Measurements from ENCODE around the gene LRMDA.

LRMDA gene

DNA sequence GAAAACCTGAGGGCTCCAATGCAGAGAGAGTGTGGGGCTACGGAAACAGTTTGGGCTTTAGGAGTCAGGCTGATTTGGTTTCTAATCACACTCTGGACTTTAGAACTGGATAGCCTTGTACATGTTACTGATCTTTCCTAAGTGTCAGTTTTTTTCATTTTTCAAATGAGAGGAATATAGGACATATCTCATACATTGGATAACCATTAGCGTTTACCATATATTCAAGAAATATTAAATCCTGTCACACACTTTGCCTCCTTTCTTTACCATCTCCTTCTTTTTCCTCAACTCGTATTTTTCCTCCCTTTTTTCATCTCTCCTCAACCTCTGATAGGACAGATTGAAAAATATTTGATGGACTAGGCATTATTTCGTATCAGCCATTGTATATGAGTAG, 885.7 kb downstream of the LRMDA start:
- Histone ChIP-seq H3K4me1 (ENCODE audit: control insufficient read depth, insufficient read depth, low read length) (no peaks in the 10 kb centered on the region), H3K9me3 (ENCODE audit: control insufficient read depth, insufficient read depth, low read depth, low read length) (no peaks in the 10 kb centered on the region), H3K36me3 (ENCODE audit: control insufficient read depth in 2 of 2, insufficient read depth in 1 of 2, low read length in 2 of 2) (no peaks in the 10 kb centered on the region), H3K27ac (ENCODE audit: extremely low read depth, low read depth, low read length) (no peak overlapping the region), H3K4me3 (ENCODE audit: low read depth, low read length) (no peak overlapping the region)
- TF ChIP-seq ZNF654 (tag by site-specific recombination; IDR thresholded peaks at IDR 0.05; ENCODE audit: low read depth) (no peak), SETDB1 (IDR thresholded peaks at IDR 0.05; ENCODE audit: insufficient read length, low read length) (peak; percentile 76), ZNF791 (tag by site-specific recombination; IDR thresholded peaks at IDR 0.05) (peak; percentile 95)
- TF ChIP-seq, protein P1, sequence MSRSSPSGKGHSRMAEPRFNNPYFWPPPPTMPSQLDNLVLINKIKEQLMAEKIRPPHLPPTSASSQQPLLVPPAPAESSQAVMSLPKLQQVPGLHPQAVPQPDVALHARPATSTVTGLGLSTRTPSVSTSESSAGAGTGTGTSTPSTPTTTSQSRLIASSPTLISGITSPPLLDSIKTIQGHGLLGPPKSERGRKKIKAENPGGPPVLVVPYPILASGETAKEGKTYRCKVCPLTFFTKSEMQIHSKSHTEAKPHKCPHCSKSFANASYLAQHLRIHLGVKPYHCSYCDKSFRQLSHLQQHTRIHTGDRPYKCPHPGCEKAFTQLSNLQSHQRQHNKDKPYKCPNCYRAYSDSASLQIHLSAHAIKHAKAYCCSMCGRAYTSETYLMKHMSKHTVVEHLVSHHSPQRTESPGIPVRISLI (tag by site-specific recombination; IDR thresholded peaks at IDR 0.05): no peak
- POLR2A ChIA-PET: no interaction called here
- CTCF ChIA-PET: no interaction called here

DNA sequence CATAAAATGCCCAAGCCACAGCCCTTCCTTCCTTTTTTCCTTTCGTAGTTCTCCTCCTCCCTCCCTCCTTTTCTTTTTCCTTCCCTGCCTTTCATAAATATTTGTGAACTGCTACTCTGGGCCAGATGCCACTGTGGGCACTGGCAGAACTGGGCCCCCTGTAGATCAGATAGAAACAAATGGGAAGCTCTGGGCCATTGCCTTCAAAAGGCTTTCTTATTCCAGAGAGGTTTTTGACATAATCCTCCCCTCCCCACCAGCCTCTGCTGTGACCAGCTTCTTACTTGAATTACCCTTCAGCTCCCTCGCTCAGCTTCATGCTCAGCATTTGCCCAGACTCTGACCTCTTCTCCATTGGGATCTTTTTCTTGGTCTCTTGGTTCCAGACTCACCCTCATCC, 886.8 kb downstream of the LRMDA start:
- ChIA-PET POLR2A (no interaction called here), CTCF (interaction anchor here (0.6 to 0.7 kb wide), 2 partner anchors 49 to 293 kb away, joined by 3 read pairs; no protein-coding TSS in a partner anchor)
- Histone ChIP-seq H3K36me3 (ENCODE audit: control insufficient read depth in 2 of 2, insufficient read depth in 1 of 2, low read length in 2 of 2) (no peaks in the 10 kb centered on the region), H3K4me1 (ENCODE audit: control insufficient read depth, insufficient read depth, low read length) (no peaks in the 10 kb centered on the region), H3K4me3 (ENCODE audit: low read depth, low read length) (no peak overlapping the region), H3K27ac (ENCODE audit: extremely low read depth, low read depth, low read length) (no peak overlapping the region), H3K9me3 (ENCODE audit: control insufficient read depth, insufficient read depth, low read depth, low read length) (no peaks in the 10 kb centered on the region)
- TF ChIP-seq ZBTB21 (tag by site-specific recombination; IDR thresholded peaks at IDR 0.05) (no peak), ZNF837 (tag by site-specific recombination; IDR thresholded peaks at IDR 0.05) (no peak), ZXDB (tag by site-specific recombination; IDR thresholded peaks at IDR 0.05) (no peak), ZNF777 (tag by site-specific recombination; IDR thresholded peaks at IDR 0.05; ENCODE audit: borderline replicate concordance) (no peak), ZNF600 (tag by site-specific recombination; IDR thresholded peaks at IDR 0.05) (no peak), KLF9 (tag by site-specific recombination; IDR thresholded peaks at IDR 0.05; ENCODE audit: low read depth) (no peak), ZNF311 (tag by site-specific recombination; IDR thresholded peaks at IDR 0.05; ENCODE audit: borderline replicate concordance) (no peak), ZNF324 (tag by site-specific recombination; IDR thresholded peaks at IDR 0.05) (no peak)
- TF ChIP-seq, protein P2, sequence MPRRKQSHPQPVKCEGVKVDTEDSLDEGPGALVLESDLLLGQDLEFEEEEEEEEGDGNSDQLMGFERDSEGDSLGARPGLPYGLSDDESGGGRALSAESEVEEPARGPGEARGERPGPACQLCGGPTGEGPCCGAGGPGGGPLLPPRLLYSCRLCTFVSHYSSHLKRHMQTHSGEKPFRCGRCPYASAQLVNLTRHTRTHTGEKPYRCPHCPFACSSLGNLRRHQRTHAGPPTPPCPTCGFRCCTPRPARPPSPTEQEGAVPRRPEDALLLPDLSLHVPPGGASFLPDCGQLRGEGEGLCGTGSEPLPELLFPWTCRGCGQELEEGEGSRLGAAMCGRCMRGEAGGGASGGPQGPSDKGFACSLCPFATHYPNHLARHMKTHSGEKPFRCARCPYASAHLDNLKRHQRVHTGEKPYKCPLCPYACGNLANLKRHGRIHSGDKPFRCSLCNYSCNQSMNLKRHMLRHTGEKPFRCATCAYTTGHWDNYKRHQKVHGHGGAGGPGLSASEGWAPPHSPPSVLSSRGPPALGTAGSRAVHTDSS (tag by site-specific recombination; IDR thresholded peaks at IDR 0.05): no peak
- TF ChIP-seq, protein P3, sequence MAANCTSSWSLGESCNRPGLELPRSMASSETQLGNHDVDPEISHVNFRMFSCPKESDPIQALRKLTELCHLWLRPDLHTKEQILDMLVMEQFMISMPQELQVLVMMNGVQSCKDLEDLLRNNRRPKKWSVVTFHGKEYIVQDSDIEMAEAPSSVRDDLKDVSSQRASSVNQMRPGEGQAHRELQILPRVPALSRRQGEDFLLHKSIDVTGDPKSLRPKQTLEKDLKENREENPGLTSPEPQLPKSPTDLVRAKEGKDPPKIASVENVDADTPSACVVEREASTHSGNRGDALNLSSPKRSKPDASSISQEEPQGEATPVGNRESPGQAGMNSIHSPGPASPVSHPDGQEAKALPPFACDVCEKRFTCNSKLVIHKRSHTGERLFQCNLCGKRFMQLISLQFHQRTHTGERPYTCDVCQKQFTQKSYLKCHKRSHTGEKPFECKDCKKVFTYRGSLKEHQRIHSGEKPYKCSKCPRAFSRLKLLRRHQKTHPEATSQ (tag by site-specific recombination; IDR thresholded peaks at IDR 0.05): no peak

DNA sequence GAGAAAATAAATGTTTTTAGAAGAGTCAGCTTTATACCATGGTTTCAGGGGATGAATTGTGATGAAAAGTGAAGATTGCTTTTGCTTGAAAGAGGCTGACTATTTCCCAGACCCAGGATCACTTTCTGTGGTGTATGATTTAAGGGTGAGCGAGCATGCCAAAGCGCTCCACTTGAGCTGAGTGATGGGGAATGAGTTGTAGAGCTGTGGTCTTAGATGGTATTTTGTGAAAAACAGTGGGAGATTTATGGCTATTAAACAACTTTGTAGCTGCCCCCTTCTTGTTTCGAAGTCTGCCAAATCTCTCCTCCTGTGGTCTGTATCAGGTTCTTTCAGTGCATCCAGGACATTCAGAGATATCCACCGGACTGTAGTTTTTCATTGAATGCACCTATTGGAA, 888.2 kb downstream of the LRMDA start:
- POLR2A ChIA-PET: no interaction called here

More for the DNA sequence above, 888.2 kb downstream of the LRMDA start:
- no peaks in the 10 kb centered on the region for H3K9me3 ChIP-seq (ENCODE audit: control insufficient read depth, insufficient read depth, low read depth, low read length)
- H3K36me3 ChIP-seq (ENCODE audit: control insufficient read depth in 2 of 2, insufficient read depth in 1 of 2, low read length in 2 of 2): no peaks in the 10 kb centered on the region
- TF ChIP-seq ZNF843 (tag by site-specific recombination; IDR thresholded peaks at IDR 0.05): no peak
- TF ChIP-seq ZNF585B (tag by site-specific recombination; IDR thresholded peaks at IDR 0.05): no peak
- no peak for TF ChIP-seq ZNF16 (tag by site-specific recombination; IDR thresholded peaks at IDR 0.05; ENCODE audit: low read depth)
- TF ChIP-seq ZNF19 (tag by site-specific recombination; IDR thresholded peaks at IDR 0.05; ENCODE audit: low read depth): no peak
- no peak for TF ChIP-seq ZBTB7A (tag by site-specific recombination; IDR thresholded peaks at IDR 0.05; ENCODE audit: low read depth)
- no peak for TF ChIP-seq ZNF133 (tag by site-specific recombination; IDR thresholded peaks at IDR 0.05)
- TF ChIP-seq ZFHX2 (tag by site-specific recombination; conservative IDR thresholded peaks at IDR 0.05): no peak
- no peak for TF ChIP-seq ZNF658 (tag by site-specific recombination; IDR thresholded peaks at IDR 0.05)
- H3K27ac ChIP-seq (ENCODE audit: extremely low read depth, low read depth, low read length): no peak overlapping the region
- H3K4me1 ChIP-seq (ENCODE audit: control insufficient read depth, insufficient read depth, low read length): peaks cover 4% of the 10 kb centered on the region; the same call in 1 of the 2 replicates
- CTCF ChIA-PET: interaction anchor here (1.0 kb wide), 1 partner anchor 16 kb away, joined by 5 read pairs; no protein-coding TSS in a partner anchor
- no peak overlapping the region for H3K4me3 ChIP-seq (ENCODE audit: low read depth, low read length)
